Left ventricle myocardium inferior (tissue), 1 donor: ENCODE measurements around the gene RAPGEF6. TPM values are rescaled to one million over a fixed set of nuclear protein-coding genes. Genes with fewer than 3 reads are reported as not detected.
"Not testable (repeated sequence)": the region's sequence is repeated elsewhere in the genome, so short reads cannot be mapped to it uniquely, and the experiment has no call there.

Experiments
- DNase-seq: peaks from one replicate; pipeline ENCODE4 v3.0.0-alpha.2; 2020
- H3K27ac ChIP-seq: fragments of 200-600 bp; replicated peaks from 2 replicates; pipeline ENCODE4 v1.8.0; 2021
- H3K27me3 ChIP-seq: fragments of 200-600 bp; 2 replicates; pipeline ENCODE4 v1.8.0; 2021; ENCODE audit warnings: low read depth
- H3K36me3 ChIP-seq: fragments of 200-600 bp; 2 replicates; pipeline ENCODE4 v1.8.0; 2021
- H3K4me1 ChIP-seq: fragments of 200-600 bp; 2 replicates; pipeline ENCODE4 v1.8.0; 2021
- H3K4me3 ChIP-seq: fragments of 200-600 bp; 2 replicates; pipeline ENCODE4 v1.8.0; 2021; ENCODE audit warnings: mild to moderate bottlenecking, moderate library complexity
- H3K9me3 ChIP-seq: fragments of 200-600 bp; replicated peaks from 2 replicates; pipeline ENCODE4 v1.8.0; 2021
- intact Hi-C: fragments of 100-400 bp; cut with micrococcal nuclease; formaldehyde crosslinking; loops from one replicate; pipeline ENCODE4 v1.11.0; 2022
- total RNA-seq: library from RNA; stranded (reverse); fragmentation: NEBNext Ultra II Directional; extraction: Animal tissue kit (Norgen Biotek cat#: 25700); gene quantifications from one replicate; pipeline ENCODE4 v1.2.1, GENCODE V29; 2021
- TF ChIP-seq, protein P1 (sequence below): fragments of 200-600 bp; IDR thresholded peaks from 2 replicates; pipeline ENCODE4 v1.8.0; 2021; ENCODE audit warnings: antibody characterized with exemption, mild to moderate bottlenecking, borderline replicate concordance
- donor health status: DM: no; HTN: yes; CAD: no; lungs with severe emphysema.

RAPGEF6 gene
- total RNA-seq, 1 donor from 2014 or later = 9.6 TPM

DNA sequence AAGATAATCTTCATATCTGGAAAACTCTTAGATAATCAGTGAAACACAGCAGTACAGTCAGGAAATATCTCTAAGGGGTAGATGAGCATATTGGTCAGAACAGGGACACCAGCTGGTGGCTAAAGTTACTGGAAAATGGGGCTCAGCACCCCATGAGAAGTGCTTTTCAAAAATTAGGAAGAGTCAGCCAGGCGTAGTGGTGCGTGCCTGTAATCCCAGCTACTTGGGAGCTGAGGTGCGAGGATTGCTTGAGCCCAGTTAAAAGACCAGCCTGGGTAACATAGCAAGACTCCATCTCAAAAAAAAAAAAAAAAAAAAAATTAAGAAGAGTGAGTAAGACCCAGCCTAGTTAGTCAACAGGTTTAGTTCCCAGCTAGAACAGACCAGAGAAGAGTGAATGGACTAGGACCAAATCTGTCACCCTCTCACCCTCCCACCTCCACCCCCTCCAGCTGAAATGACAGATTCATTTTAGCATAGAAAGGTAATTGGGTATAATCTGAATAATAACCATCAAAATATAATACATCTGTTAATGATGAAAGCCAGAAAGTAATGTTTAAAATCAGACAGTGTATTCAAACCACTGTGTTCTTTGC is 250.3 kb downstream of the RAPGEF6 start:
- Histone ChIP-seq H3K27me3 (no peaks in the 10 kb centered on the region), H3K4me1 (peaks cover 40% of the 10 kb centered on the region), H3K4me3 (no peak overlapping the region), H3K27ac (no peak overlapping the region), H3K9me3 (no peaks in the 10 kb centered on the region), H3K36me3 (no peaks in the 10 kb centered on the region)
- TF ChIP-seq, protein P1, sequence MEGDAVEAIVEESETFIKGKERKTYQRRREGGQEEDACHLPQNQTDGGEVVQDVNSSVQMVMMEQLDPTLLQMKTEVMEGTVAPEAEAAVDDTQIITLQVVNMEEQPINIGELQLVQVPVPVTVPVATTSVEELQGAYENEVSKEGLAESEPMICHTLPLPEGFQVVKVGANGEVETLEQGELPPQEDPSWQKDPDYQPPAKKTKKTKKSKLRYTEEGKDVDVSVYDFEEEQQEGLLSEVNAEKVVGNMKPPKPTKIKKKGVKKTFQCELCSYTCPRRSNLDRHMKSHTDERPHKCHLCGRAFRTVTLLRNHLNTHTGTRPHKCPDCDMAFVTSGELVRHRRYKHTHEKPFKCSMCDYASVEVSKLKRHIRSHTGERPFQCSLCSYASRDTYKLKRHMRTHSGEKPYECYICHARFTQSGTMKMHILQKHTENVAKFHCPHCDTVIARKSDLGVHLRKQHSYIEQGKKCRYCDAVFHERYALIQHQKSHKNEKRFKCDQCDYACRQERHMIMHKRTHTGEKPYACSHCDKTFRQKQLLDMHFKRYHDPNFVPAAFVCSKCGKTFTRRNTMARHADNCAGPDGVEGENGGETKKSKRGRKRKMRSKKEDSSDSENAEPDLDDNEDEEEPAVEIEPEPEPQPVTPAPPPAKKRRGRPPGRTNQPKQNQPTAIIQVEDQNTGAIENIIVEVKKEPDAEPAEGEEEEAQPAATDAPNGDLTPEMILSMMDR = no peak
- intact Hi-C loops = no loop called here
- no peak for DNase-seq

DNA sequence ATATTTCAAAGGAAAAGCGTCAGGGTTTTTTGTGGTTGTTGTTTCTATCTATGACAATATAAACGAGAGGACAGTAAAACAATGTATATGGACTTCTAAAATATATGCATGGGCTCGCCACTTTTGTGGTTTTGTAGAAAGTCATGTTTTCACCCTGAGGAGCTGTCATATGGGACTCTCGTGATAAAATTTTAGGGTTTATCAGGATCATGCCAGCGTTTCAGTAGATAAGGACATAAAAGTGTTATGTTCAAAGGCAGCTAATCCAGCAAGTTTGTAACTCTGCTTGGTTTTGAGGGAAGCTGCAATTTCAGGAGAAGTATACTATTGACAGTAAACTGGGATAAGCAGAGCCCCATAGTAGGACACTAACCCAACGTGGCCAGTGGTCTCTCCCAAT is 250.9 kb downstream of the RAPGEF6 start:
- no peak for DNase-seq
- Histone ChIP-seq H3K4me1 (peaks cover 45% of the 10 kb centered on the region), H3K9me3 (no peaks in the 10 kb centered on the region), H3K4me3 (no peak overlapping the region), H3K36me3 (no peaks in the 10 kb centered on the region), H3K27ac (no peak overlapping the region), H3K27me3 (no peaks in the 10 kb centered on the region)
- TF ChIP-seq, protein P1 = no peak
- intact Hi-C loops = no loop called here

DNA sequence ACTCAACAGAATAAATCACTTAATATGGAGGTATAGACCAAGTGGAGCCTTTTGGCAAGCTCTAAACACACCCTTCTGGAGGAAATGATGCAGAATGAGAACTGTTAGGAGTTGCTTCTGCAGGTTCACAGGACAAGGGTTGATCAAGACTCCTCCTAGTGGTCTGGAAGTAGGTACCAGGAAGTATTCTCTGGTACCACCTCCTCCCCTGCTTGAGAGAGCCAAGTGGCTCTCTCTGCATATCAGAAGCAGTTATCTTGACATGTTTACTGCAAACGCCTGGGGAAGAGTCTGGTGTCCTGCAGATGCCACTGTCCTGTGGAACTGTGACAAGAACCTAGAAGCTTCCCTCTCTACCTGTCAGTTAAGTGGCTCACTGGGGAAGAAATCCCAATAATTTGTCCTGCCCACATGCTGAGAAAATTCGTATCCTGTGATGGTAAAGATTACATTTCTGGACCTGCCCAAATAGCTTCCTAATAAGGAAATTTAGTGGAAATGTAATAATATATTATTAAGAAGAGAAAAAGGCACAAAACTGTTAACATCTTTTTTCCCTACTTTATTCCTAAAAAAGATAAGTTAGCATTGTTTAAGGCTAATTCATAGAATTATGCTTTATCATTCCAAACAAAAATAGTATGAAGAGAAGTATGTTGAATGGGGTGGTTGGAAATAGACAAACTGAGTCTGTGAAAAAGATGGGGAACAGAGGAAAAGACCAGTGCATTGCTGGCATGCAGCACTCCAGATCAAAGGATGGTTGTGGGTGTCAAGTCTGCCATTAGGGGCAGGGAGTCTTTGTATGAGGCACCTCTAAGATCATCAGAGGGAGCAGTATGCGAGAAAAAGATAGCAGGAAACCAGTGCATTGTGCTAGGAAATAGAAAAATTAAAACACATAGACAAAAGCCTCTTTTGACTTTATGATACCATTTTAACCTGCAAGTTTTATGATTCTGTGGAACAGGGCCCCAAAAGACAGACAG is 252.3 kb downstream of the RAPGEF6 start:
- Histone ChIP-seq H3K27ac (no peak overlapping the region), H3K4me1 (peaks cover 60% of the 10 kb centered on the region), H3K27me3 (no peaks in the 10 kb centered on the region), H3K36me3 (no peaks in the 10 kb centered on the region), H3K9me3 (no peaks in the 10 kb centered on the region), H3K4me3 (no peak overlapping the region)
- DNase-seq = no peak
- TF ChIP-seq, protein P1 = peak; percentile 46
- intact Hi-C loops = no loop called here

DNA sequence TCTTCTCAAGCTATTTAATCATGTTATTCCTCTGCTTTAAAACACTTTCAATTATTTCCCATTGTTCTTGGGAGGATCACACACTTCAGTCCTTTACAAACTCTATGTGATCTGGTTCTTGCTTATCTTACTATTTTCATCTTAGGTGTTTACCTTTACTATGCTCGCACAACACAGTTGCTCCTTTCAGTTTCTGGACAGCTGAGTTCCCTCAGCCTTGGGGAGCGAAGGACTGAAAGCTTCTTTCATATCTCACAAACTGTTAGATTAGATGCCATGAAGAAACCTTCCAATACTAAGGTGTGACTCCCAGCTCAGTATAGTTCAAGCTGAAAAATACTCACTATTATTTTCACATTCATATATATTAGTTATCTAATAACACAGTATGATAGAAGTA is 253.3 kb downstream of the RAPGEF6 start:
- TF ChIP-seq, protein P1 = no peak
- Histone ChIP-seq H3K4me3 (no peak overlapping the region), H3K27me3 (no peaks in the 10 kb centered on the region), H3K9me3 (no peaks in the 10 kb centered on the region), H3K27ac (no peak overlapping the region), H3K36me3 (no peaks in the 10 kb centered on the region), H3K4me1 (peaks cover 59% of the 10 kb centered on the region)
- DNase-seq = no peak
- intact Hi-C loops = no loop called here

DNA sequence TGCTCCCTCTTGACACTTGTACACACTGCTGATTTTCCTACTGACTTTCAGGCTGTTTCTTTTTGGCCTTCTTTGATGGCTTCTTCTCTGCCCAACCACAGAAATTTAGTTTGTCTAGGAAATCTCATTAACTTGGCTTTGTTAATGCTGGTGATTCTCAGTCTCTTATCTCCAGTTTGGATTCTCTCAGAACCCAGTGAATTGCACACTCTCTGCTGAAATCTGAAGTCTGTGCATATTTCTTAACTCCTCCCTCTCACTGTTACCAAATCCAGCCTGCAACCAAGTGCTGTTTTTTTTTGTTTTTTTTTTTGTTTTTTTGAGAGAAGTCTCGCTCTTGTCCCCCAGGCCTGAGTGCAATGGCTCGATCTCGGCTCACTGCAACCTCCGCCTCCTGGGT is 254.0 kb downstream of the RAPGEF6 start:
- intact Hi-C loops = no loop called here
- no peaks in the 10 kb centered on the region for H3K9me3 ChIP-seq
- TF ChIP-seq, protein P1 = no peak
- no peaks in the 10 kb centered on the region for H3K36me3 ChIP-seq
- no peak overlapping the region for H3K4me3 ChIP-seq
- H3K27ac ChIP-seq = no peak overlapping the region
- DNase-seq = no peak
- peaks cover 52% of the 10 kb centered on the region for H3K4me1 ChIP-seq
- H3K27me3 ChIP-seq = no peaks in the 10 kb centered on the region

DNA sequence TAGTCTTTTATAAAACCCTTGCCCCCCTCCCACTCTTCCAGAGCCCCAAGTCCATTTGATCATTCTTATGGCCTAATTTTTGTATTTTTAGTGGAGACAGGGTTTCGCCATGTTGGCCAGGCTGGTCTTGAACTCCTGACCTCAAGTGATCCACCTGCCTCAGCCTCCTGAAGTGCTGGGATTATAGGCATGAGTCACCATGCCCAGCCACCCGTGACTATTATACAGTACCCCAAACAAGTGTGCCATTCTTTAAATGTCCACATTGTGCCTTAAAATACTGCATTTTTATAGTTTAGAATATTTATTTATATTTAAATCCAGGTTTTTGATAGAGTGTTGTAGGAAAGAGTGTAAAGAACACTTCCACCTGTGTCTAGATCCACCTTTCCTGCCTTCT is 254.8 kb downstream of the RAPGEF6 start:
- peak overlapping the region; percentile 51 for H3K27ac ChIP-seq
- intact Hi-C loops, H3K27me3 ChIP-seq, H3K9me3 ChIP-seq, H3K4me3 ChIP-seq, H3K36me3 ChIP-seq, DNase-seq: not testable (repeated sequence)
- peaks cover 52% of the 10 kb centered on the region for H3K4me1 ChIP-seq
